ENCODE measurements around the gene SEC24B.
"Not testable (repeated sequence)": the region's sequence is repeated elsewhere in the genome, so short reads cannot be mapped to it uniquely, and the experiment has no call there.

Gene SEC24B

GRCh38 chr4:109511414-109511813, 77.8 kb downstream of the SEC24B start:
- DNase-seq = no peak

- DNase-seq = not testable (repeated sequence)
Observed at GRCh38 chr4:109513368-109513767, 79.8 kb downstream of the SEC24B start.

- DNase-seq = no peak
Observed at GRCh38 chr4:109532182-109532581, 98.6 kb downstream of the SEC24B start.

GRCh38 chr4:109545401-109545800, 111.8 kb downstream of the SEC24B start:
- DNase-seq = no peak

- no peak for DNase-seq
Observed at GRCh38 chr4:109547394-109547793, 113.8 kb downstream of the SEC24B start.

GRCh38 chr4:109548655-109549054, 115.0 kb downstream of the SEC24B start:
- DNase-seq = peak in 1 of 2 donors; percentile 60

- DNase-seq = no peak
Observed at GRCh38 chr4:109552237-109552636, 118.6 kb downstream of the SEC24B start.

GRCh38 chr4:109553130-109553529, 119.5 kb downstream of the SEC24B start:
- no peak for DNase-seq

- DNase-seq = no peak
Observed at GRCh38 chr4:109554971-109555370, 121.4 kb downstream of the SEC24B start.

- DNase-seq = no peak
Observed at GRCh38 chr4:109557433-109557832, 123.8 kb downstream of the SEC24B start.

- DNase-seq = peak; percentile 17 to 31
Observed at GRCh38 chr4:109558095-109558494, 124.5 kb downstream of the SEC24B start.

- DNase-seq = peak; percentile 26 to 48
Observed at GRCh38 chr4:109559625-109559982, 126.0 kb downstream of the SEC24B start.

GRCh38 chr4:109559983-109560686, 126.5 kb downstream of the SEC24B start, which contains the start of gene MCUB:
Gene MCUB (plus strand): TSS chr4:109560246. CDS start chr4:109560338, 92 bp downstream.
- peak; percentile 90 to 91 for DNase-seq

GRCh38 chr4:109560687-109561461, 127.3 kb downstream of the SEC24B start:
- peak; percentile 51 to 67 for DNase-seq

GRCh38 chr4:109562457-109563239, 129.0 kb downstream of the SEC24B start:
- no peak for DNase-seq

- no peak for DNase-seq
Observed at GRCh38 chr4:109571494-109571893, 137.9 kb downstream of the SEC24B start.

GRCh38 chr4:109572154-109572553, 138.5 kb downstream of the SEC24B start:
- DNase-seq = no peak

- peak; percentile 9 to 44 for DNase-seq
Observed at GRCh38 chr4:109574443-109574850, 140.8 kb downstream of the SEC24B start.

- DNase-seq = peak in 1 of 2 donors; percentile 19
Observed at GRCh38 chr4:109574931-109575804, 141.6 kb downstream of the SEC24B start.

GRCh38 chr4:109576462-109576861, 142.8 kb downstream of the SEC24B start:
- no peak for DNase-seq

- DNase-seq = no peak
Observed at GRCh38 chr4:109578846-109579245, 145.2 kb downstream of the SEC24B start.

GRCh38 chr4:109579997-109580396, 146.4 kb downstream of the SEC24B start:
- DNase-seq = not testable (repeated sequence)

Data from CD4-positive, alpha-beta T cell treated with Interleukin-1 beta for 1 hour (primary cell).